Right atrium auricular region (tissue), 2 donors: Measurements from ENCODE around the gene TFEB. TPM values are rescaled to one million over a fixed set of nuclear protein-coding genes. Genes with fewer than 3 reads are reported as not detected.

Experiments
- DNase-seq: peaks from one replicate; pipeline ENCODE4 v3.0.0-alpha.2; 2019; ENCODE audit warnings: low spot score
- H3K27ac ChIP-seq, 2 donors: fragments of 200-600 bp; sonication (generic); 1 replicate in 1 of 2; 2 replicates in 1 of 2; pipeline ENCODE4 v1.5.1; 2016 to 2019
- H3K27me3 ChIP-seq, 2 donors: fragments of 200-600 bp; sonication (generic); one replicate each; pipeline versions ENCODE4 v1.5.1 to v1.6.0; 2017 to 2019
- H3K36me3 ChIP-seq: fragments of 200-600 bp; sonication (generic); one replicate; pipeline ENCODE4 v1.5.1; 2016
- H3K4me1 ChIP-seq, 2 donors: fragments of 200-600 bp; sonication (generic); one replicate each; pipeline versions ENCODE4 v1.5.1 to v1.6.0; 2017 to 2019
- H3K4me3 ChIP-seq, 2 donors: fragments of 200-600 bp; sonication (generic); 1 replicate in 1 of 2; 2 replicates in 1 of 2; pipeline ENCODE4 v1.5.1; 2017 to 2019; ENCODE audit warnings: mild to moderate bottlenecking in 1 of 2, moderate library complexity in 1 of 2
- H3K9me3 ChIP-seq, 2 donors: fragments of 200-600 bp; sonication (generic); one replicate each; pipeline ENCODE4 v1.5.1; 2019
- CTCF ChIP-seq, 2 donors: fragments of 200-600 bp; sonication (generic); IDR thresholded peaks; one replicate each; pipeline ENCODE4 v1.5.1; 2019; ENCODE audit warnings: antibody characterized with exemption in 2 of 2
- total RNA-seq, 2 donors: library from RNA; depleted of rRNA; stranded (reverse); fragments of >200 nt; gene quantifications; one replicate each; pipeline ENCODE4 v1.1.0, GENCODE V29; 2016

The TFEB gene
- total RNA-seq, 2 donors from 2014 or later, result 31.5 to 35.8 TPM

- no peaks in the 10 kb centered on the region for H3K9me3 ChIP-seq
- no peak for DNase-seq
- H3K27me3 ChIP-seq, result no peaks in the 10 kb centered on the region
- H3K36me3 ChIP-seq, result no peaks in the 10 kb centered on the region
- TF ChIP-seq CTCF (IDR thresholded peaks at IDR 0.05), result no peak
- no peak overlapping the region for H3K4me3 ChIP-seq
- H3K4me1 ChIP-seq, result peaks cover 0 to 90% of the 10 kb centered on the region in 2 donors
- peak overlapping the region; percentile 78 to 87 for H3K27ac ChIP-seq
These were observed 23.9 kb downstream of the TFEB start for GRCh38 chr6:41711323-41712038.

- no peaks in the 10 kb centered on the region for H3K9me3 ChIP-seq
- H3K27me3 ChIP-seq, result no peaks in the 10 kb centered on the region
- TF ChIP-seq CTCF (IDR thresholded peaks at IDR 0.05), result no peak
- H3K27ac ChIP-seq, result no peak overlapping the region
- no peak for DNase-seq
- H3K4me3 ChIP-seq, result no peak overlapping the region
- peaks cover 0 to 90% of the 10 kb centered on the region in 2 donors for H3K4me1 ChIP-seq
- no peaks in the 10 kb centered on the region for H3K36me3 ChIP-seq
These were observed 26.0 kb downstream of the TFEB start for GRCh38 chr6:41709375-41709774.

- no peaks in the 10 kb centered on the region for H3K27me3 ChIP-seq
- peaks cover 0 to 90% of the 10 kb centered on the region in 2 donors for H3K4me1 ChIP-seq
- H3K4me3 ChIP-seq, result no peak overlapping the region
- DNase-seq, result no peak
- no peak for TF ChIP-seq CTCF (IDR thresholded peaks at IDR 0.05)
- H3K36me3 ChIP-seq, result no peaks in the 10 kb centered on the region
- no peak overlapping the region for H3K27ac ChIP-seq
- H3K9me3 ChIP-seq, result no peaks in the 10 kb centered on the region
These were observed 26.6 kb downstream of the TFEB start for GRCh38 chr6:41708856-41709255.

GRCh38 chr6:41707565-41708200 lies 27.7 kb downstream of the TFEB start:
- H3K27ac ChIP-seq, result peak overlapping the region; percentile 83 to 87
- no peaks in the 10 kb centered on the region for H3K9me3 ChIP-seq
- H3K36me3 ChIP-seq, result no peaks in the 10 kb centered on the region
- no peak for TF ChIP-seq CTCF (IDR thresholded peaks at IDR 0.05)
- no peaks in the 10 kb centered on the region for H3K27me3 ChIP-seq
- no peak overlapping the region for H3K4me3 ChIP-seq
- peaks cover 0 to 82% of the 10 kb centered on the region in 2 donors for H3K4me1 ChIP-seq
- no peak for DNase-seq

GRCh38 chr6:41706876-41707564 lies 28.4 kb downstream of the TFEB start:
- Histone ChIP-seq H3K4me3 (no peak overlapping the region), H3K36me3 (no peaks in the 10 kb centered on the region), H3K4me1 (peaks cover 0 to 77% of the 10 kb centered on the region in 2 donors), H3K27ac (peak overlapping the region; percentile 83 to 87), H3K27me3 (no peaks in the 10 kb centered on the region), H3K9me3 (no peaks in the 10 kb centered on the region)
- peak; percentile 71 for DNase-seq
- TF ChIP-seq CTCF (IDR thresholded peaks at IDR 0.05), result no peak
